ENCODE measurements around the gene RNF144B. TPM values are rescaled to one million over a fixed set of nuclear protein-coding genes. Genes with fewer than 3 reads are reported as not detected.

Gene RNF144B
- total and polyA plus RNA-seq, 2 of the 8 experiments (the other 6 are each of a cell fraction or from before 2014, with no cell fraction given) = 1.8 to 11.2 TPM

GRCh38 chr6:18471232-18471964 lies 84.2 kb downstream of the RNF144B start:
- DNase-seq (ENCODE audit: low read depth in 1 of 2, low spot score in 2 of 2) (no peak), FAIRE-seq (no peak)
- Histone ChIP-seq H3K4ac (replicated peaks; ENCODE audit: insufficient read length, low read depth, low read length) (no peak overlapping the region), H4K5ac (ENCODE audit: insufficient read length, low read depth, low read length) (no peak overlapping the region), H3K9ac (replicated peaks in 1 of 4; ENCODE audit: extremely low read depth in 1 of 4, low read depth in 3 of 4, low read length in 3 of 4) (no peak overlapping the region), H4K20me1 (replicated peaks in 1 of 2; ENCODE audit: control insufficient read depth in 1 of 2, insufficient read depth in 2 of 2, low read length in 2 of 2) (no peaks in the 10 kb centered on the region), H3K9me3 (ENCODE audit: insufficient read depth in 2 of 2, low read depth in 1 of 2, low read length in 1 of 2) (no peaks in the 10 kb centered on the region), H2BK5ac (ENCODE audit: low read depth, low read length) (no peak overlapping the region), H3K56ac (replicated peaks; ENCODE audit: insufficient read length, low read depth, low read length) (no peak overlapping the region), H3K79me2 (ENCODE audit: control insufficient read depth in 1 of 2, insufficient read depth in 2 of 2, low read length in 2 of 2) (no peaks in the 10 kb centered on the region), H3K23me2 (ENCODE audit: low read depth, low read length) (no peaks in the 10 kb centered on the region), H2AK5ac (ENCODE audit: low read depth, low read length) (no peak overlapping the region), H4K91ac (replicated peaks; ENCODE audit: insufficient read length, low read length) (no peak overlapping the region), H3K4me2 (ENCODE audit: insufficient read depth in 1 of 2, low read depth in 2 of 2, low read length in 2 of 2) (no peak overlapping the region), H4K8ac (ENCODE audit: extremely low read depth, insufficient read depth, low read length) (no peak overlapping the region), H3K27me3 (replicated peaks in 1 of 4; ENCODE audit: control insufficient read depth in 3 of 4, extremely low read depth in 1 of 4, insufficient read depth in 3 of 4, low read length in 3 of 4) (no peaks in the 10 kb centered on the region), H2BK15ac (ENCODE audit: low read length) (no peak overlapping the region), H3K4me1 (replicated peaks in 1 of 4; ENCODE audit: control insufficient read depth in 3 of 4, insufficient read depth in 4 of 4, low read length in 3 of 4) (no peaks in the 10 kb centered on the region; a peak in 1 of 7 replicates), H3K36me3 (ENCODE audit: control insufficient read depth in 2 of 4, insufficient read depth in 4 of 4, low read length in 3 of 4) (no peaks in the 10 kb centered on the region), H2AFZ (ENCODE audit: low read length) (no peak overlapping the region), H3K27ac (ENCODE audit: low read depth, low read length) (no peak overlapping the region), H2BK12ac (ENCODE audit: low read depth, low read length) (no peak overlapping the region), H3K79me1 (ENCODE audit: low read depth, low read length) (no peaks in the 10 kb centered on the region; the same call in 1 of the 2 replicates), H3K23ac (ENCODE audit: insufficient read length) (no peak overlapping the region), H3K14ac (ENCODE audit: insufficient read length) (no peak overlapping the region), H2BK120ac (replicated peaks; ENCODE audit: low read depth, low read length) (no peak overlapping the region), H3K18ac (ENCODE audit: extremely low read depth, low read length) (no peak overlapping the region), H3K4me3 (ENCODE audit: extremely low read depth in 1 of 4, insufficient read depth in 2 of 4, low read depth in 3 of 4, low read length in 4 of 4) (no peak overlapping the region), H2BK20ac (ENCODE audit: low read length) (no peak overlapping the region)
- ChIA-PET POLR2A (ENCODE audit: partially characterized antibody) (no interaction called here), CTCF (ENCODE audit: partially characterized antibody) (interaction anchor here (1.4 kb wide), 1 partner anchor 30 kb away, joined by 5 read pairs; no protein-coding TSS in a partner anchor)
- WGBS, 2 experiments (ENCODE audit: extremely low coverage in 1 of 2, insufficient coverage in 1 of 2, insufficient read length in 1 of 2, insufficient replicate concordance in 2 of 2, low coverage in 1 of 2, low lambda C conversion rate in 2 of 2, missing lambda C conversion rate in 1 of 2) = 79% methylated on average over 15 of the region's 15 CpGs; no CpG with 5 or more reads in 1 of the 2 experiments
- TF ChIP-seq SIN3A (conservative IDR thresholded peaks at IDR 0.05 in 1 of 2, IDR thresholded peaks at IDR 0.05 in 1 of 2; ENCODE audit: low read depth in 1 of 2, low read length in 2 of 2) (no peak), JUND (IDR thresholded peaks at IDR 0.05; ENCODE audit: low read length) (no peak), ATF3 (IDR thresholded peaks at IDR 0.05; ENCODE audit: insufficient read depth, low read depth, low read length) (no peak), USF2 (IDR thresholded peaks at IDR 0.05; ENCODE audit: low read length) (no peak), CHD2 (IDR thresholded peaks at IDR 0.05; ENCODE audit: low read length) (no peak), RAD21 (IDR thresholded peaks at IDR 0.05 in 1 of 2, conservative IDR thresholded peaks at IDR 0.05 in 1 of 2; ENCODE audit: low read depth in 2 of 2, low read length in 2 of 2) (no peak), NANOG (IDR thresholded peaks at IDR 0.05; ENCODE audit: insufficient read depth, low read depth, low read length, poor library complexity, severe bottlenecking) (no peak), RNF2 (IDR thresholded peaks at IDR 0.05; ENCODE audit: borderline replicate concordance, low read depth, low read length, missing control alignments, poor library complexity, severe bottlenecking) (no peak), ASH2L (IDR thresholded peaks at IDR 0.05; ENCODE audit: low read length) (no peak), HDAC6 (IDR thresholded peaks at IDR 0.05; ENCODE audit: low read depth, low read length) (no peak)

Data from H1 (cell line).